Spleen (tissue), 7 donors: ENCODE data around the gene CDC42BPB.

Source experiments
- CTCF ChIP-seq, 11 experiments: fragments of 200-600 bp in 7 of 11; fragments of 450-650 bp in 4 of 11; sonication (generic) in 4 of 11; IDR thresholded peaks in 8 of 11; conservative IDR thresholded peaks in 3 of 11; 1 replicate in 7 of 11; 2 replicates in 4 of 11; pipeline versions ENCODE4 v1.4.0 to v1.8.0; 2016 to 2021; ENCODE audit warnings: antibody characterized with exemption in 11 of 11, inconsistent platforms in 4 of 11, mild to moderate bottlenecking in 1 of 11
- POLR2A ChIP-seq, 3 donors: fragments of 450-650 bp; IDR thresholded peaks; one replicate each; pipeline ENCODE4 v1.5.1; 2017; ENCODE audit warnings: antibody characterized with exemption in 3 of 3, mild to moderate bottlenecking in 1 of 3
- donor health status: DM: no; HTN: no; CAD: no; lungs with moderate emphysema.
- donor health status: DM: no; HTN: no; CAD: no.
- donor health status: DM: no; HTN: no; CAD: no.

- no peak for TF ChIP-seq CTCF (IDR thresholded peaks at IDR 0.05 in 8 of 11, conservative IDR thresholded peaks at IDR 0.05 in 3 of 11)
- no peak for TF ChIP-seq POLR2A (IDR thresholded peaks at IDR 0.05)
Observed at GRCh38 chr14:102889615-102890014, 167.7 kb downstream of the CDC42BPB start.
